GM23248 (cell line): ENCODE results near the gene SLC2A6.

Source experiments
- EZH2 ChIP-seq: fragments of 200-600 bp; sonication (generic); IDR thresholded peaks from 2 replicates; pipeline ENCODE4 v1.6.1; 2018; ENCODE audit warnings: antibody characterized with exemption, mild to moderate bottlenecking; ENCODE audit not compliant: insufficient read depth, poor library complexity, severe bottlenecking
- EZH2phosphoT487 ChIP-seq: fragments of 200-600 bp; sonication (generic); IDR thresholded peaks from 2 replicates; pipeline ENCODE4 v1.6.1; 2018; ENCODE audit warnings: antibody characterized with exemption, moderate library complexity, mild to moderate bottlenecking, low read depth; ENCODE audit not compliant: insufficient read depth

DNA sequence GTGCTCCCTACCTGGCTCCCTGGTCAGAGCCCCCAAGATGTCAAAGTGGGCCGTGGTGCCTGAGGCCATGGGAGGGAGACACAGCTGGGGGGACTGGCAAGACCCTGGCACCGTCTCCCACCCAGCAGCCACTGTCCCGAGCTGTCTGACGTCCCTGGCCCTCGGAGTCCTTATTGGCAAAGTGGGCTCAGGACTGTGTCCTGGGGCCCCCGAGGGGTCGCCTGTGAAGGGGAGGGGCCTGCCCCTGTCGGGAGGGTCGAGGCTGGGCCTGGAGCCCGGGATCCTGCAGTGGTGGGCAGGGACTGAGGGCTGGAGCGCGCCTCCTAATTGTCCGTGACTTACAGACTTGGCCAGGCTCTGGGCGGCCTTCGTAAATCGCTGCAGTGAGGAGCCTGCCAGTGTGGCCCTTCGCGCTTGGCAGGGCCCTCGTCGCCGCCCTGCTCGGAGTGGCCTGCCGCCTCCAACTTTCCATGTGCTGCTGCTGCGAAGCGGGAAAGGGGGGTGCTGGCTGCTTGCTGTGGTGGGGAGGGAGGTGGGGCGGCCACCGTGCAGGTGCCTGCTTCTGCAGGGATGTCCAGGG is 32.1 kb upstream of the SLC2A6 start:
- TF ChIP-seq EZH2 (no peak), EZH2phosphoT487 (no peak)
